ENCODE results near the gene SF3A2.

The SF3A2 gene

GRCh38 chr19:2248136-2249009 is 11.7 kb downstream of the SF3A2 start:
- no peak for TF ChIP-seq CTCF (IDR thresholded peaks at IDR 0.05; ENCODE audit: low read length)
- no peak for TF ChIP-seq EZH2 (IDR thresholded peaks at IDR 0.05; ENCODE audit: borderline replicate concordance, low read length)
- no peaks in the 10 kb centered on the region for H4K20me1 ChIP-seq (ENCODE audit: insufficient read depth, low read length)

GRCh38 chr19:2249010-2249866 is 12.6 kb downstream of the SF3A2 start, which contains the start of gene AMH:
TSS of gene AMH (plus strand) at chr19:2249323. CDS start at chr19:2249333, 10 bp downstream.
- no peaks in the 10 kb centered on the region for H3K9me3 ChIP-seq (ENCODE audit: low read length)
- H3K4me3 ChIP-seq (ENCODE audit: low read depth, low read length, poor library complexity, severe bottlenecking) = no peak within 1 kb of the TSS
- H3K27ac ChIP-seq (ENCODE audit: low read depth, low read length, poor library complexity, severe bottlenecking) = no peak within 1 kb of the TSS
- H3K27me3 ChIP-seq (ENCODE audit: insufficient read depth, low read length) = no peaks in the 10 kb centered on the region
- H3F3A ChIP-seq (ENCODE audit: insufficient read depth, low read length) = no peaks in the 10 kb centered on the region
- no peaks in the 10 kb centered on the region for H3K9me2 ChIP-seq (ENCODE audit: low read depth, low read length)
- no peaks in the 10 kb centered on the region for H3K4me1 ChIP-seq (ENCODE audit: insufficient read depth, low read length, severe bottlenecking)
- H3K79me2 ChIP-seq (ENCODE audit: insufficient read depth, low read length) = no peaks in the 10 kb centered on the region
- H2AFZ ChIP-seq (ENCODE audit: low read length) = no peak within 1 kb of the TSS
- no peak within 1 kb of the TSS for H3K4me2 ChIP-seq (ENCODE audit: low read length)
- peaks cover 39% of the 10 kb centered on the region for H3K36me3 ChIP-seq (ENCODE audit: insufficient read depth, low read length)
- no peak within 1 kb of the TSS for H3K9ac ChIP-seq (ENCODE audit: low read length)
- no peaks in the 10 kb centered on the region for H4K20me1 ChIP-seq (ENCODE audit: insufficient read depth, low read length)
- TF ChIP-seq EZH2 (IDR thresholded peaks at IDR 0.05; ENCODE audit: borderline replicate concordance, low read length) (no peak), CTCF (IDR thresholded peaks at IDR 0.05; ENCODE audit: low read length) (no peak)

More at GRCh38 chr19:2248136-2249009, 11.7 kb downstream of the SF3A2 start:
- H3K9me3 ChIP-seq (ENCODE audit: low read length) = no peaks in the 10 kb centered on the region
- H3K4me2 ChIP-seq (ENCODE audit: low read length) = no peak overlapping the region
- no peak overlapping the region for H3K4me3 ChIP-seq (ENCODE audit: low read depth, low read length, poor library complexity, severe bottlenecking)
- no peaks in the 10 kb centered on the region for H3K27me3 ChIP-seq (ENCODE audit: insufficient read depth, low read length)
- peaks cover 48% of the 10 kb centered on the region for H3K36me3 ChIP-seq (ENCODE audit: insufficient read depth, low read length)
- H3K27ac ChIP-seq (ENCODE audit: low read depth, low read length, poor library complexity, severe bottlenecking) = no peak overlapping the region
- H3K9ac ChIP-seq (ENCODE audit: low read length) = no peak overlapping the region
- no peaks in the 10 kb centered on the region for H3F3A ChIP-seq (ENCODE audit: insufficient read depth, low read length)
- H2AFZ ChIP-seq (ENCODE audit: low read length) = no peak overlapping the region
- no peaks in the 10 kb centered on the region for H3K4me1 ChIP-seq (ENCODE audit: insufficient read depth, low read length, severe bottlenecking)
- H3K79me2 ChIP-seq (ENCODE audit: insufficient read depth, low read length) = no peaks in the 10 kb centered on the region
- no peaks in the 10 kb centered on the region for H3K9me2 ChIP-seq (ENCODE audit: low read depth, low read length)

- no peaks in the 10 kb centered on the region for H3K9me2 ChIP-seq (ENCODE audit: low read depth, low read length)
- no peaks in the 10 kb centered on the region for H4K20me1 ChIP-seq (ENCODE audit: insufficient read depth, low read length)
- no peaks in the 10 kb centered on the region for H3K9me3 ChIP-seq (ENCODE audit: low read length)
- no peaks in the 10 kb centered on the region for H3F3A ChIP-seq (ENCODE audit: insufficient read depth, low read length)
- no peak overlapping the region for H3K9ac ChIP-seq (ENCODE audit: low read length)
- no peak overlapping the region for H3K4me3 ChIP-seq (ENCODE audit: low read depth, low read length, poor library complexity, severe bottlenecking)
- no peak overlapping the region for H3K27ac ChIP-seq (ENCODE audit: low read depth, low read length, poor library complexity, severe bottlenecking)
- H3K79me2 ChIP-seq (ENCODE audit: insufficient read depth, low read length) = no peaks in the 10 kb centered on the region
- H2AFZ ChIP-seq (ENCODE audit: low read length) = no peak overlapping the region
- TF ChIP-seq EZH2 (IDR thresholded peaks at IDR 0.05; ENCODE audit: borderline replicate concordance, low read length) = no peak
- TF ChIP-seq CTCF (IDR thresholded peaks at IDR 0.05; ENCODE audit: low read length) = no peak
- H3K4me1 ChIP-seq (ENCODE audit: insufficient read depth, low read length, severe bottlenecking) = no peaks in the 10 kb centered on the region
- no peaks in the 10 kb centered on the region for H3K27me3 ChIP-seq (ENCODE audit: insufficient read depth, low read length)
- peaks cover 31% of the 10 kb centered on the region for H3K36me3 ChIP-seq (ENCODE audit: insufficient read depth, low read length)
- H3K4me2 ChIP-seq (ENCODE audit: low read length) = no peak overlapping the region
Observed at GRCh38 chr19:2249880-2250765, 13.5 kb downstream of the SF3A2 start.
